Mesodermal cell (in vitro differentiated cells): ENCODE measurements around the gene SPTY2D1.
"Not testable (repeated sequence)": the region's sequence is repeated elsewhere in the genome, so short reads cannot be mapped to it uniquely, and the experiment has no call there.

ENCODE experiments used
- H3K27ac ChIP-seq: 2 replicates; pipeline ENCODE4 v1.7.0; 2013; ENCODE audit warnings: mild to moderate bottlenecking, low read depth, low read length, moderate library complexity; ENCODE audit not compliant: severe bottlenecking
- H3K36me3 ChIP-seq: 2 replicates; pipeline ENCODE4 v1.7.1; 2013; ENCODE audit warnings: mild to moderate bottlenecking, low read length, moderate library complexity; ENCODE audit not compliant: control insufficient read depth, insufficient read depth
- H3K4me1 ChIP-seq: one replicate; pipeline ENCODE4 v1.7.1; 2013; ENCODE audit warnings: mild to moderate bottlenecking, low read length; ENCODE audit not compliant: insufficient read depth, control insufficient read depth, poor library complexity, severe bottlenecking
- H3K4me3 ChIP-seq: 2 replicates; pipeline ENCODE4 v1.7.0; 2013; ENCODE audit warnings: low read length, control low read depth, mild to moderate bottlenecking; ENCODE audit not compliant: insufficient read depth, poor library complexity, severe bottlenecking; ENCODE audit errors: extremely low read depth
- H3K9me3 ChIP-seq: 2 replicates; pipeline ENCODE4 v1.7.1; 2013; ENCODE audit warnings: mild to moderate bottlenecking, low read length, moderate library complexity; ENCODE audit not compliant: control insufficient read depth
- WGBS, 2 experiments: methylation state at CpG; one replicate each; pipeline ENCODE4 v1.1.5; 2013; ENCODE audit warnings: missing lambda C conversion rate in 2 of 2; ENCODE audit not compliant: insufficient coverage in 2 of 2; 5-methylcytosine and 5-hydroxymethylcytosine counted together

SPTY2D1 gene

GRCh38 chr11:18665353-18665872 is 31.3 kb upstream of the SPTY2D1 start:
- H3K9me3 ChIP-seq, H3K4me1 ChIP-seq, H3K36me3 ChIP-seq, H3K4me3 ChIP-seq, H3K27ac ChIP-seq: not testable (repeated sequence)
- WGBS, 2 experiments: 69 to 76% methylated on average over 5 to 7 of the region's 10 CpGs

GRCh38 chr11:18657673-18658072 is 23.5 kb upstream of the SPTY2D1 start:
- no peaks in the 10 kb centered on the region for H3K36me3 ChIP-seq
- H3K4me1 ChIP-seq: no peaks in the 10 kb centered on the region
- no peaks in the 10 kb centered on the region for H3K9me3 ChIP-seq
- no peak overlapping the region for H3K4me3 ChIP-seq
- H3K27ac ChIP-seq: no peak overlapping the region
- 65 to 81% methylated on average over 3 to 4 of the region's 5 CpGs for WGBS, 2 experiments

- Histone ChIP-seq H3K9me3 (no peaks in the 10 kb centered on the region), H3K4me3 (no peak overlapping the region), H3K27ac (no peak overlapping the region), H3K36me3 (no peaks in the 10 kb centered on the region), H3K4me1 (no peaks in the 10 kb centered on the region)
- 70 to 86% methylated on average over 11 to 16 of the region's 19 CpGs for WGBS, 2 experiments
Measured at GRCh38 chr11:18650859-18651557, 16.9 kb upstream of the SPTY2D1 start.

- H3K4me1 ChIP-seq: no peaks in the 10 kb centered on the region
Measured at GRCh38 chr11:18650353-18650752, 16.2 kb upstream of the SPTY2D1 start.

GRCh38 chr11:18643034-18643433 is 8.9 kb upstream of the SPTY2D1 start:
- not testable (repeated sequence) for H3K36me3 ChIP-seq, H3K9me3 ChIP-seq, H3K4me1 ChIP-seq, H3K4me3 ChIP-seq, H3K27ac ChIP-seq
- 80 to 92% methylated on average over 1 of the region's 4 CpGs for WGBS, 2 experiments

More at GRCh38 chr11:18650353-18650752, 16.2 kb upstream of the SPTY2D1 start:
- 78 to 100% methylated on average over 3 of the region's 4 CpGs for WGBS, 2 experiments
- no peaks in the 10 kb centered on the region for H3K36me3 ChIP-seq
- no peak overlapping the region for H3K4me3 ChIP-seq
- no peaks in the 10 kb centered on the region for H3K9me3 ChIP-seq
- H3K27ac ChIP-seq: no peak overlapping the region

GRCh38 chr11:18641677-18642076 is 7.5 kb upstream of the SPTY2D1 start:
- no peak overlapping the region for H3K27ac ChIP-seq
- H3K36me3 ChIP-seq: no peaks in the 10 kb centered on the region
- no peak overlapping the region for H3K4me3 ChIP-seq
- H3K9me3 ChIP-seq: no peaks in the 10 kb centered on the region
- 67 to 75% methylated on average over 1 of the region's 1 CpG for WGBS, 2 experiments
- H3K4me1 ChIP-seq: no peaks in the 10 kb centered on the region

GRCh38 chr11:18633256-18634139 is 644 bp downstream of the SPTY2D1 start:
- no peaks in the 10 kb centered on the region for H3K9me3 ChIP-seq
- H3K4me1 ChIP-seq: peaks cover 3% of the 10 kb centered on the region
- 19 to 27% methylated on average over 20 to 23 of the region's 31 CpGs for WGBS, 2 experiments
- H3K27ac ChIP-seq: peak overlapping the region; percentile 98
- peak overlapping the region; percentile 97 for H3K4me3 ChIP-seq
- peaks cover 8% of the 10 kb centered on the region for H3K36me3 ChIP-seq

- WGBS, 2 experiments: 0 to 25% methylated on average over 1 of the region's 2 CpGs
Measured at GRCh38 chr11:18632841-18633240, 1.3 kb downstream of the SPTY2D1 start.

GRCh38 chr11:18624161-18624560 is 10.0 kb downstream of the SPTY2D1 start:
- Histone ChIP-seq H3K27ac (no peak overlapping the region), H3K4me1 (no peaks in the 10 kb centered on the region), H3K9me3 (no peaks in the 10 kb centered on the region), H3K4me3 (no peak overlapping the region), H3K36me3 (peaks cover 11% of the 10 kb centered on the region)
- WGBS, 2 experiments: 100% methylated on average over 1 of the region's 1 CpG; no CpG with 5 or more reads in 1 of the 2 experiments

More at GRCh38 chr11:18632841-18633240, 1.3 kb downstream of the SPTY2D1 start:
- Histone ChIP-seq H3K4me3 (peak overlapping the region; percentile 97), H3K9me3 (no peaks in the 10 kb centered on the region), H3K4me1 (peaks cover 3% of the 10 kb centered on the region), H3K36me3 (peaks cover 8% of the 10 kb centered on the region), H3K27ac (no peak overlapping the region)

- 100% methylated on average over 1 of the region's 2 CpGs for WGBS, 2 experiments
- H3K36me3 ChIP-seq: peaks cover 6% of the 10 kb centered on the region
- no peak overlapping the region for H3K27ac ChIP-seq
- H3K9me3 ChIP-seq: no peaks in the 10 kb centered on the region
- no peak overlapping the region for H3K4me3 ChIP-seq
- H3K4me1 ChIP-seq: no peaks in the 10 kb centered on the region
Measured at GRCh38 chr11:18623707-18624106, 10.4 kb downstream of the SPTY2D1 start.
